GM12878 (cell line): ENCODE measurements around the gene TAS2R60. TPM values are rescaled to one million over a fixed set of nuclear protein-coding genes. Genes with fewer than 3 reads are reported as not detected.

Experiments used
- ATAC-seq: fragments of 200-7000 bp; cut with Tn5 transposase; 3 replicates; pipeline ENCODE4 v1.9.1; 2020; ENCODE audit warnings: mild to moderate bottlenecking, moderate library complexity
- BruUV-seq: library from RNA; stranded (reverse); fragments of 400-500 nt; replicated peaks from 2 replicates; lab custom pipeline; 2021; lab: Mats Ljungman, UMichigan
- CTCF ChIA-PET: fragments of 300-600 bp; sonication (Branson Sonifier 250); formaldehyde crosslinking; extraction: SDS; loops from one replicate; lab custom pipeline; 2021; ENCODE audit warnings: inconsistent platforms; lab: Yijun Ruan, JAX
- POLR2A ChIA-PET: fragments of 350-600 bp; formaldehyde crosslinking; extraction: SDS; loops from one replicate; lab custom pipeline; 2021; ENCODE audit warnings: inconsistent platforms; lab: Charles Lee
- RAD21 ChIA-PET: fragments of 300-600 bp; sonication (Branson Sonifier 250); formaldehyde crosslinking; loops from one replicate; lab custom pipeline; 2023; ENCODE audit warnings: antibody characterized with exemption; ENCODE audit not compliant: unreplicated experiment; lab: Charles Lee
- SMC1A ChIA-PET: fragments of 300-600 bp; sonication (Branson Sonifier 250); formaldehyde crosslinking; loops from one replicate; lab custom pipeline; 2023; ENCODE audit not compliant: unreplicated experiment, uncharacterized antibody; lab: Charles Lee
- DNase-seq: peaks from one replicate; pipeline ENCODE4 v3.0.0-alpha.2; 2011; ENCODE audit warnings: low read depth, low spot score
- FAIRE-seq: peaks from 3 replicates; lab custom pipeline; 2011; peaks lifted over from hg19 to GRCh38; lab: Jason Lieb, UNC
- H2AFZ ChIP-seq: 2 replicates; pipeline ENCODE4 v1.6.0; 2011; ENCODE audit warnings: low read depth, low read length, control low read depth; ENCODE audit not compliant: control insufficient read depth
- H3K27ac ChIP-seq: 2 replicates; pipeline ENCODE4 v1.5.1; 2011; ENCODE audit warnings: control low read depth; ENCODE audit not compliant: control insufficient read depth, insufficient read depth
- H3K27me3 ChIP-seq, 2 experiments: replicated peaks in 1 of 2; 2 replicates each; pipeline versions ENCODE4 v1.6.0 to v1.6.1; 2011; ENCODE audit warnings: low read length in 1 of 2; ENCODE audit not compliant: control insufficient read depth in 2 of 2, insufficient read depth in 2 of 2
- H3K36me3 ChIP-seq, 2 experiments: 2 replicates each; pipeline ENCODE4 v1.5.1; 2011; ENCODE audit warnings: low read length in 1 of 2; ENCODE audit not compliant: control insufficient read depth in 2 of 2, insufficient read depth in 2 of 2
- H3K4me1 ChIP-seq: 2 replicates; pipeline ENCODE4 v1.6.1; 2011; ENCODE audit warnings: mild to moderate bottlenecking, low read length, moderate library complexity, mixed read lengths; ENCODE audit not compliant: control insufficient read depth, insufficient read depth
- H3K4me2 ChIP-seq: 2 replicates; pipeline ENCODE4 v1.6.0; 2011; ENCODE audit warnings: control low read depth; ENCODE audit not compliant: control insufficient read depth, insufficient read depth
- H3K4me3 ChIP-seq: fragments of 200-600 bp; sonication (generic); 2 replicates; pipeline ENCODE4 v1.5.1; 2016
- H3K79me2 ChIP-seq: 2 replicates; pipeline ENCODE4 v1.6.0; 2011; ENCODE audit warnings: low read length; ENCODE audit not compliant: control insufficient read depth, insufficient read depth
- H3K9ac ChIP-seq: 2 replicates; pipeline ENCODE4 v1.8.0; 2011; ENCODE audit warnings: low read length, control low read depth, mixed read lengths; ENCODE audit not compliant: control insufficient read depth, insufficient read depth
- H3K9me3 ChIP-seq: replicated peaks from 3 replicates; pipeline ENCODE4 v1.5.1; 2011; ENCODE audit warnings: mild to moderate bottlenecking, low read length; ENCODE audit not compliant: control insufficient read depth, insufficient read depth
- H4K20me1 ChIP-seq: 2 replicates; pipeline ENCODE4 v1.6.0; 2011; ENCODE audit not compliant: control insufficient read depth, insufficient read depth
- ETV6 ChIP-seq, 2 experiments: fragments of 450-650 bp in 1 of 2; IDR thresholded peaks in 1 of 2; conservative IDR thresholded peaks in 1 of 2; 2 replicates each; pipeline ENCODE4 v1.6.1; 2014; ENCODE audit warnings: antibody characterized with exemption in 1 of 2, borderline replicate concordance in 1 of 2, low read depth in 1 of 2, mild to moderate bottlenecking in 1 of 2, moderate library complexity in 1 of 2
- PAX8 ChIP-seq: fragments of 450-650 bp; IDR thresholded peaks from 2 replicates; pipeline ENCODE4 v1.6.1; 2017; ENCODE audit warnings: mild to moderate bottlenecking, moderate library complexity
- SIX5 ChIP-seq: IDR thresholded peaks from 2 replicates; pipeline ENCODE4 v1.6.1; 2011; ENCODE audit warnings: mild to moderate bottlenecking, low read depth, low read length, moderate library complexity; ENCODE audit not compliant: severe bottlenecking
- SRF ChIP-seq, 2 experiments: IDR thresholded peaks; 2 replicates each; pipeline ENCODE4 v1.6.1; 2011; ENCODE audit warnings: low read depth in 2 of 2, low read length in 2 of 2, mild to moderate bottlenecking in 1 of 2, moderate library complexity in 1 of 2
- ZSCAN29 ChIP-seq: fragments of 450-650 bp; IDR thresholded peaks from 2 replicates; pipeline ENCODE4 v1.6.1; 2017; ENCODE audit warnings: mild to moderate bottlenecking, moderate library complexity
- WGBS: methylation state at CpG from one replicate; pipeline ENCODE4 v1.1.6; 2016; ENCODE audit warnings: low lambda C conversion rate; ENCODE audit not compliant: insufficient replicate concordance, insufficient coverage; ENCODE audit errors: missing lambda C conversion rate; 5-methylcytosine and 5-hydroxymethylcytosine counted together
- in situ Hi-C: fragments of 300-500 bp; cut with MboI; formaldehyde crosslinking; loops from 9 replicates; pipeline ENCODE4 v1.14.3; 2018; ENCODE audit warnings: mixed read lengths
- intact Hi-C: fragments of 100-400 bp; cut with micrococcal nuclease; formaldehyde crosslinking; loops from one replicate; pipeline ENCODE4 v1.14.2; 2022; ENCODE audit not compliant: unreplicated experiment
- polyA plus RNA-seq, 11 experiments: library from polyadenylated mRNA; depleted of rRNA in 4 of 11; unstranded in 6 of 11; stranded (reverse) in 5 of 11; fragments of >200 nt; fragmentation: Nextera tagmentation in 4 of 11; fragmentation: Illumina TruSeq in 1 of 11; extraction: Ambion mirVana in 4 of 11; extraction: Trizol in 1 of 11; gene quantifications; 1 replicate in 1 of 11; 2 replicates in 10 of 11; pipeline versions ENCODE4 v1.2.1 to v1.2.3, GENCODE V29; 2011 to 2016; ENCODE audit warnings: inconsistent platforms in 2 of 11, missing spikeins in 2 of 11, low read depth in 1 of 11
- total RNA-seq, 4 experiments: library from RNA; depleted of rRNA in 3 of 4; stranded (reverse); fragments of >200 nt in 3 of 4; fragmentation: Illumina TruSeq in 1 of 4; extraction: Trizol in 1 of 4; gene quantifications; 2 replicates each; pipeline versions ENCODE4 v1.2.1 to v1.2.3, GENCODE V29; 2013 to 2021
- TF ChIP-seq, protein P1 (sequence below): IDR thresholded peaks from 2 replicates; pipeline ENCODE4 v1.6.1; 2011; ENCODE audit warnings: borderline replicate concordance, low read depth, mild to moderate bottlenecking, moderate library complexity, mixed read lengths, low read length; ENCODE audit not compliant: insufficient read depth; ENCODE audit errors: extremely low read length

Gene TAS2R60
- total and polyA plus RNA-seq, 10 of the 15 experiments (the other 5 are each of a cell fraction or from before 2014, with no cell fraction given), result not detected

DNA sequence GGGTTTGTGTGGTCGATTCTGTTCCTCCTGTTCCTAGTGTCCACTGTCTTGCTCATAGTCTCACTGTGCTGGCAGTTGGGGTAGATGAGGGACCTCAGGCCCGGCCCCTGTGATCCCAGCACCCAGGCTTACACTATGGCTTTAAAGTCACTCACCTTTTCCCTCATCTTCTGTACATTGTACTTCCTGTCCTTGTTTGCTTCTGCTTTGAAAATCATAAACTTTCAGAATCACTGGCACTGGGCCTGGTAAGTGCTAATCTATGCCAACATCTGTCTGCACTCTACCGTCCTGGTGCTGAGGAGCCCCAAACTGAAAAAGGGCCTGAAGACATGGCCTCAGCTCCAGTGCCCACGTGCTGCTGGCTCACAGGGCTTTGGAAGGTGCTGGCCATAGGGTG, 5.7 kb upstream of the TAS2R60 start (continued):
- TF ChIP-seq, protein P1, sequence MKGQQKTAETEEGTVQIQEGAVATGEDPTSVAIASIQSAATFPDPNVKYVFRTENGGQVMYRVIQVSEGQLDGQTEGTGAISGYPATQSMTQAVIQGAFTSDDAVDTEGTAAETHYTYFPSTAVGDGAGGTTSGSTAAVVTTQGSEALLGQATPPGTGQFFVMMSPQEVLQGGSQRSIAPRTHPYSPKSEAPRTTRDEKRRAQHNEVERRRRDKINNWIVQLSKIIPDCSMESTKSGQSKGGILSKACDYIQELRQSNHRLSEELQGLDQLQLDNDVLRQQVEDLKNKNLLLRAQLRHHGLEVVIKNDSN, result no peak
- TF ChIP-seq SRF (IDR thresholded peaks at IDR 0.05; ENCODE audit: low read depth in 2 of 2, low read length in 2 of 2), result no peak

GRCh38 chr7:143439866-143440265, 3.4 kb upstream of the TAS2R60 start:
- no peaks in the 10 kb centered on the region for H3K9me3 ChIP-seq
- no peak overlapping the region for H3K27ac ChIP-seq
- H2AFZ ChIP-seq, result no peak overlapping the region
- no peaks in the 10 kb centered on the region for H4K20me1 ChIP-seq
- no peaks in the 10 kb centered on the region for H3K4me1 ChIP-seq
- no peak for ATAC-seq
- ChIA-PET SMC1A (no interaction called here), POLR2A (no interaction called here), CTCF (no interaction called here), RAD21 (no interaction called here)
- no peak overlapping the region for H3K9ac ChIP-seq
- in situ Hi-C loops (no loop called here), intact Hi-C loops (no loop called here)
- H3K36me3 ChIP-seq, result no peaks in the 10 kb centered on the region
- 38% methylated on average over 2 of the region's 2 CpGs for WGBS
- BruUV-seq, result no TSS peak
- H3K4me3 ChIP-seq, result no peak overlapping the region
- no peaks in the 10 kb centered on the region for H3K27me3 ChIP-seq
- H3K79me2 ChIP-seq, result no peaks in the 10 kb centered on the region
- TF ChIP-seq PAX8, result no peak
- TF ChIP-seq ETV6 (conservative IDR thresholded peaks at IDR 0.05 in 1 of 2, IDR thresholded peaks at IDR 0.05 in 1 of 2; ENCODE audit: borderline replicate concordance in 1 of 2, low read depth in 1 of 2), result no peak
- TF ChIP-seq ZSCAN29, result no peak
- no peak for TF ChIP-seq SIX5
- no peak for FAIRE-seq
- H3K4me2 ChIP-seq, result no peak overlapping the region
- DNase-seq, result no peak
